Spleen (tissue), 13 donors: ENCODE data around the gene FIBP. TPM values are rescaled to one million over a fixed set of nuclear protein-coding genes. Genes with fewer than 3 reads are reported as not detected.

Source experiments
- DNase-seq: peaks from one replicate; pipeline ENCODE4 v3.0.0-alpha.2; 2020
- H3K27ac ChIP-seq, 8 donors: fragments of 200-600 bp; sonication (generic) in 7 of 8; 1 replicate in 4 of 8; 2 replicates in 4 of 8; pipeline versions ENCODE4 v1.5.0 to v1.8.0; 2016 to 2021; ENCODE audit warnings: inconsistent platforms in 4 of 8, mild to moderate bottlenecking in 4 of 8, moderate library complexity in 1 of 8
- H3K27me3 ChIP-seq, 7 donors: fragments of 200-600 bp; sonication (generic) in 6 of 7; replicated peaks in 1 of 7; 1 replicate in 4 of 7; 2 replicates in 3 of 7; pipeline versions ENCODE4 v1.5.0 to v1.8.0; 2016 to 2021; ENCODE audit warnings: inconsistent platforms in 3 of 7, mild to moderate bottlenecking in 1 of 7
- H3K36me3 ChIP-seq, 6 donors: fragments of 200-600 bp; sonication (generic) in 5 of 6; 1 replicate in 4 of 6; 2 replicates in 2 of 6; pipeline versions ENCODE4 v1.5.0 to v1.8.0; 2016 to 2021; ENCODE audit warnings: inconsistent platforms in 2 of 6
- H3K4me1 ChIP-seq, 6 donors: fragments of 200-600 bp; sonication (generic) in 5 of 6; 1 replicate in 3 of 6; 2 replicates in 3 of 6; pipeline versions ENCODE4 v1.5.0 to v1.8.0; 2016 to 2021; ENCODE audit warnings: inconsistent platforms in 3 of 6
- H3K4me3 ChIP-seq, 8 donors: fragments of 200-600 bp; sonication (generic) in 7 of 8; 1 replicate in 4 of 8; 2 replicates in 4 of 8; pipeline versions ENCODE4 v1.5.0 to v1.8.0; 2016 to 2021; ENCODE audit warnings: inconsistent platforms in 4 of 8, mild to moderate bottlenecking in 4 of 8, moderate library complexity in 2 of 8
- H3K9me3 ChIP-seq, 8 donors: fragments of 200-600 bp; sonication (generic) in 7 of 8; 1 replicate in 4 of 8; 2 replicates in 4 of 8; pipeline versions ENCODE4 v1.5.0 to v1.8.0; 2016 to 2021; ENCODE audit warnings: inconsistent platforms in 4 of 8
- CTCF ChIP-seq, 11 experiments: fragments of 200-600 bp in 7 of 11; fragments of 450-650 bp in 4 of 11; sonication (generic) in 4 of 11; IDR thresholded peaks in 8 of 11; conservative IDR thresholded peaks in 3 of 11; 1 replicate in 7 of 11; 2 replicates in 4 of 11; pipeline versions ENCODE4 v1.4.0 to v1.8.0; 2016 to 2021; ENCODE audit warnings: antibody characterized with exemption in 11 of 11, inconsistent platforms in 4 of 11, mild to moderate bottlenecking in 1 of 11
- POLR2A ChIP-seq, 3 donors: fragments of 450-650 bp; IDR thresholded peaks; one replicate each; pipeline ENCODE4 v1.5.1; 2017; ENCODE audit warnings: antibody characterized with exemption in 3 of 3, mild to moderate bottlenecking in 1 of 3
- POLR2AphosphoS5 ChIP-seq, 3 donors: sonication (generic); formaldehyde crosslinking; IDR thresholded peaks; one replicate each; pipeline ENCODE4 v1.5.1; 2017; ENCODE audit warnings: antibody characterized with exemption in 3 of 3
- WGBS, 5 donors: extraction: QIAGEN DNeasy Blood & Tissue Kit in 3 of 5; methylation state at CpG; one replicate each; pipeline versions ENCODE4 v1.1.5 to v1.1.7; 2013 to 2018; 5-methylcytosine and 5-hydroxymethylcytosine counted together
- intact Hi-C: fragments of 100-400 bp; cut with DNase I; formaldehyde crosslinking; loops from one replicate; pipeline ENCODE4 v1.15.0; 2023; ENCODE audit warnings: low total_unique reads
- long read RNA-seq, 2 donors: transcript quantifications; one replicate each; lab custom pipeline, GENCODE V29; 2026
- polyA plus RNA-seq, 3 donors: library from polyadenylated mRNA; stranded (reverse); fragments of 200-250 nt; gene quantifications; one replicate each; pipeline ENCODE4 v1.2.1, GENCODE V29; 2013
- total RNA-seq, 7 donors: library from RNA; depleted of rRNA in 3 of 7; stranded (reverse); fragments of >200 nt in 3 of 7; fragmentation: NEBNext Ultra II Directional in 4 of 7; extraction: Animal tissue kit (Norgen Biotek cat#: 25700) in 4 of 7; gene quantifications; one replicate each; pipeline versions ENCODE4 v1.1.0 to v1.2.1, GENCODE V29; 2016 to 2021
- donor health status: healthy with polysubstance abuse.
- donor health status: DM: no; HTN: no; CAD: no; lungs with moderate emphysema.
- donor health status: DM: no; HTN: no; CAD: no.
- donor health status: Bipolar disorder and iron deficiency.
- donor health status: healthy.
- donor health status: DM: no; HTN: no; CAD: no.
- donor health status: DM: yes; HTN: yes; CAD: no.

FIBP gene
- 10 to 100 TPM; 52.3 to 79.0 (median 64.9) TPM for total RNA-seq
- polyA plus RNA-seq, result 10 to 100 TPM; 61.9 to 66.3 (median 62.3) TPM
- long read RNA-seq, donor 1, transcript FIBP-202 (10 exons, 1,248 nt), result major isoform, 22 of 234 reads
- long read RNA-seq, donor 1, partial matches to known transcripts, result 205 of 234 reads
- long read RNA-seq, donor 1, other reads (novel, unspliced or antisense), result 0 of 234 reads
- long read RNA-seq, donor 2, transcript FIBP-202 (10 exons, 1,248 nt), result major isoform, 20 of 26 reads
- long read RNA-seq, donor 2, partial matches to known transcripts, result 0 of 26 reads
- long read RNA-seq, donor 2, other reads (novel, unspliced or antisense), result 0 of 26 reads

DNA sequence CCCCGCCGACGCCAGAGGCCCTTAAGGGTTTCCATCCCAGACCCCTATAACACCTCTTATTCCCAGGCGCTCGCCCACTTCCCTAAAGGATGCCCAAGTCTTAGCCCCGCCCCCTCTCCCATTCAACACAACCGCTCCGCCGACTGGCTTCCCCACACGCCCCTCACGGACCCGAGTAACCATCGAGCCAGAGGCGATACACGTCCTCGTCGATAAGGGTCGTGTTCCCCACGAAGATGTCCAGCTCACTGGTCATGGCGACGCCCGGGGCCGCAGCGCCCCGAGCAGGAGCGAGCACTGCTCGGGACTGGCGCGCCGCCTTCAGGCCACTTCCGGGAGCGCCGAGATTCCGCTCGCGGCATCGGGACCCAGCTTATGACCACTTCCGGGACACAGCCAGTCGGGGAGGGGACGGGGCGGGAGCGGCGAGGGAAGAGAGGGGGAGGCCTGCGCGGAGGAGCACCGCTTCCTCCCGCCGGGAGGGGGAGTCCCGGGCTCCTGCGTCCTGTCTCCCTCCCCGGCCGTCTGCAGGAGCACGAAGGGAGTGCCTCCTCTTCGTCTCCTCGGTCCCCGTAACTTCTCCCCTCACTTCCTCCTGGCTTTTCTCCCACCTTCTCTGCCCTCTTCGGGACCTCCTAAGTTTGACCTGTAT, at the start of gene FIBP:
FIBP (minus strand) TSS at position 309 of the 652 bp plus-strand sequence; CDS start at position 256, 53 bp downstream.
- TF ChIP-seq POLR2AphosphoS5 (IDR thresholded peaks at IDR 0.05), result peak; percentile 95 to 97 (median 96)
- TF ChIP-seq CTCF (IDR thresholded peaks at IDR 0.05 in 8 of 11, conservative IDR thresholded peaks at IDR 0.05 in 3 of 11), result peak; percentile 89 to 99 (median 94)
- TF ChIP-seq POLR2A (IDR thresholded peaks at IDR 0.05), result peak; percentile 45 to 69 (median 55)
- WGBS, 5 donors, result 0 to 1% (median 1%) methylated on average over 40 to 57 of the region's 57 CpGs
- peak within 1 kb of the TSS; percentile 63 to 93 (median 88) for H3K4me3 ChIP-seq
- peaks cover 46 to 93% (median 65%) of the 10 kb centered on the region in 6 donors for H3K4me1 ChIP-seq
- peak within 1 kb of the TSS; percentile 92 to 99 (median 96) for H3K27ac ChIP-seq
- DNase-seq, result peak; percentile 100
- no peaks in the 10 kb centered on the region for H3K9me3 ChIP-seq
- peaks cover 0 to 41% (median 27%) of the 10 kb centered on the region in 6 donors for H3K36me3 ChIP-seq
- no peaks in the 10 kb centered on the region for H3K27me3 ChIP-seq
- intact Hi-C loops, result loop anchor here (5.0 kb wide), 1 partner anchor 99 kb away; no protein-coding TSS in a partner anchor

DNA sequence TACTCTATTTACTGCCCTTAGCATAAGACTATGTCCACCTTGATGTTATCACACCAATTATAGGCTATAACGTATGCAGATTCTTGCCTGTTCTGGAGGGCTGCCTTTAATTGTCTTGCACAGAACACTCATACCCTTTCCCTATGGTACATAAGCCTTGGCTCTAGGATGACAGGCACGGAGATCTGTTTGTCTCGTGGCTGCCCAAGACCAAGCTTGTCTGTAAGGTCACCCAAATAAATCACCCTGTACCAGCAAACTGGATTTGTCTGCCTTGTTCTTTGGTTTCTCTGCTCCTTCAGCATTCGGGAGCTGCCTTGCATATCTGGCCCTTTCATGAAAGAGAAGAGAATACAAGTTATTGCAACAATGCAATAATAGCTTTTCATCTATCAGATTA, 49.5 kb upstream of the FIBP start:
- whole genome bisulfite sequencing, 5 donors, result 59 to 83% (median 62%) methylated on average over 4 of the region's 4 CpGs
- Histone ChIP-seq H3K9me3 (no peaks in the 10 kb centered on the region), H3K27me3 (peaks cover 0 to 9% (median 0%) of the 10 kb centered on the region in 7 donors), H3K4me3 (no peak overlapping the region), H3K4me1 (peaks cover 0 to 17% (median 7%) of the 10 kb centered on the region in 6 donors), H3K36me3 (no peaks in the 10 kb centered on the region), H3K27ac (no peak overlapping the region)
- TF ChIP-seq POLR2AphosphoS5 (IDR thresholded peaks at IDR 0.05) (no peak), POLR2A (IDR thresholded peaks at IDR 0.05) (no peak), CTCF (IDR thresholded peaks at IDR 0.05 in 8 of 11, conservative IDR thresholded peaks at IDR 0.05 in 3 of 11) (no peak)
- intact Hi-C loops, result no loop called here
- DNase-seq, result no peak

DNA sequence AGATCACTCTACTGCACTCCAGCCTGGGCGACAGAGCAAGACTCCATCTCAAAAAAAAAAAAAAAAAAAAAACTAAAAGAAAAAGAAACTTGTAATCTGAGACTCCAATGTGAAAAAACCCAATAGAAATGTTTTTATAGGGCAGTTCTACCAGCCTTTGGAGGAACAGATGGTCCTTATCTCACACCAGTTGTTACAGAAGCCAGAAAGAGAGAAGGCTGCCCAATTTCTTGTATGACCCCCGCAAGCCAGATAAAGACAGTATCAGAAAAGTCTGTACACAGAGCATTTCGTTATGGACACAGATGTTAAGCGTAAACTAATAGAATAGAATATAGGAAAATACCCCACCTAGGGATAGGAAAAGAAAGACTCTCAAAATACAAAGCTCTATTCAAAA, 45.7 kb upstream of the FIBP start:
- Histone ChIP-seq H3K4me1 (peaks cover 0 to 3% (median under 1%) of the 10 kb centered on the region in 6 donors), H3K4me3 (no peak overlapping the region), H3K27me3 (peaks cover 0 to 9% (median 0%) of the 10 kb centered on the region in 7 donors), H3K27ac (no peak overlapping the region), H3K9me3 (no peaks in the 10 kb centered on the region), H3K36me3 (no peaks in the 10 kb centered on the region)
- intact Hi-C loops, result no loop called here
- 80 to 88% (median 84%) methylated on average over 4 of the region's 4 CpGs for WGBS, 5 donors
- DNase-seq, result no peak
- TF ChIP-seq CTCF (IDR thresholded peaks at IDR 0.05 in 8 of 11, conservative IDR thresholded peaks at IDR 0.05 in 3 of 11), result no peak
- no peak for TF ChIP-seq POLR2AphosphoS5 (IDR thresholded peaks at IDR 0.05)
- TF ChIP-seq POLR2A (IDR thresholded peaks at IDR 0.05), result no peak

- Histone ChIP-seq H3K27me3 (peaks cover 0 to 5% (median 0%) of the 10 kb centered on the region in 7 donors), H3K36me3 (no peaks in the 10 kb centered on the region), H3K4me3 (no peak overlapping the region), H3K4me1 (peaks cover 9 to 18% (median 14%) of the 10 kb centered on the region in 6 donors), H3K9me3 (no peaks in the 10 kb centered on the region), H3K27ac (no peak overlapping the region)
- intact Hi-C loops, result no loop called here
- WGBS, 5 donors, result 52 to 70% (median 63%) methylated on average over 9 of the region's 9 CpGs
- DNase-seq, result no peak
- TF ChIP-seq POLR2AphosphoS5 (IDR thresholded peaks at IDR 0.05) (no peak), POLR2A (IDR thresholded peaks at IDR 0.05) (no peak), CTCF (IDR thresholded peaks at IDR 0.05 in 8 of 11, conservative IDR thresholded peaks at IDR 0.05 in 3 of 11) (no peak)
Measured at GRCh38 chr11:65932558-65932919, 44.3 kb upstream of the FIBP start.
